Measurements from ENCODE around the gene RFTN1.
"Not testable (repeated sequence)": the region's sequence is repeated elsewhere in the genome, so short reads cannot be mapped to it uniquely, and the experiment has no call there.

Gene RFTN1

DNA sequence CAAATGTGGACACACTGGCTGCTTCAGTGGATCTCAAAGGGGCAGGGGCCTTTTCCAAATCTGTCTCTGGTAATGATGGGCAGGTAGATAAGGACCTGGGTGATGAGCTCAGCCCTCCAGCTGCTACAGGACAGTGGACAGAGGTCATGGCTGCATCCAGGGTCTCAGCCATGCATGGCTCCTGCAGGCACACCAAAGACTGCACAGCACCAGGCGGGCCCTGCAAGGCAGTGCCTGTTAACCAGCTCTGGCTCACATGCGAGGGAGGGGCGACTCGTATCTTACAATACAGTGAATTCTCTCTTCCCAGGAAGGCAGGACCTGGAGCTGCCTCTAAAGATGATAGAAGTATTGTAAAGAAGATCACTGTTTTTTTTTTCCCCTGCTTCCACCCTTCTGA lies 189.8 kb downstream of the RFTN1 start:
- TF ChIP-seq GATA1 (IDR thresholded peaks at IDR 0.05; ENCODE audit: low read depth, low read length) (no peak), POLR2A (IDR thresholded peaks at IDR 0.05; ENCODE audit: low read length) (no peak)
- no peak for DNase-seq

DNA sequence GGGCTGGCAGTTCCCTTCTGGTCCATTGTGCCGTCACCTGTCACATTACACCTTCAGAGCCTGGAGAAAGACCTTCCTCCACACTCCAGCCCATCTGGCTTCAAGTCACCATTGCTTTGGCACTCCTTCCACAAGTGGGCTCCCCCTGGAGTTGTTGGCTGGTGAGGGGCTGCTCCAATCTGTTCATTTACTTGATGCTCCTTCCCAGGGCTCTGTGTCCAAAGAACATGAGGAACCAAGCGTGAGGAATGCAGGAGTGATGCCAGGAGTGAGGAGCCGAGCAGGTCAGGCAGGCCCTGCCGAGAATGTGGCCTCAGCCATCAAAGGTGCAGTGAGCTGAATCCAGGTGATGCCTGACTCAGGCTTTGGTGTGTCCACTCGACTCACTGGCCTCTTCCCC lies 191.3 kb downstream of the RFTN1 start:
- DNase-seq, result no peak
- TF ChIP-seq POLR2A (IDR thresholded peaks at IDR 0.05; ENCODE audit: low read length) (no peak), GATA1 (IDR thresholded peaks at IDR 0.05; ENCODE audit: low read depth, low read length) (no peak)

GRCh38 chr3:16320711-16321110 lies 192.8 kb downstream of the RFTN1 start:
- no peak for TF ChIP-seq GATA1 (IDR thresholded peaks at IDR 0.05; ENCODE audit: low read depth, low read length)
- no peak for TF ChIP-seq POLR2A (IDR thresholded peaks at IDR 0.05; ENCODE audit: low read length)
- DNase-seq, result no peak

DNA sequence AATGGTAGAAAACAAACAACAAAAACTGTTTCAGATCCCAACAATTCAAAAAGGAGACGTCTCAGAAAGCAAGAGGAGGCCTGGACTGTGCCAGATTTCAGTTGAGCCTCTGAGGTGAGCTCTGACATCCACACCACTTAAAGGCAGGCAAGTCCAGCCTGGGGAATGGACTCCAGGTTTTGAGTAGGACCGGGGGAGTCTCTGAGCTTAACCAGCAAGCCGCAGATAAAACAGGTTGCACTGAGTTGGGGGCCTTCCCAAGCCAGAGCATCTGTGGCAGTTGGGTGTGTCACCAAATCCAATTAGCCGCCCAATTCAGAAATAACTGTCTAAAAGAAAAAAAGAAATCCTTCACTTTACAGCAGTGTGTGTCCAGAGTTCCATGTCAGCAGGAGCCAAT lies 193.8 kb downstream of the RFTN1 start:
- TF ChIP-seq POLR2A (IDR thresholded peaks at IDR 0.05; ENCODE audit: low read length) (no peak), GATA1 (IDR thresholded peaks at IDR 0.05; ENCODE audit: low read depth, low read length) (no peak)
- no peak for DNase-seq

DNA sequence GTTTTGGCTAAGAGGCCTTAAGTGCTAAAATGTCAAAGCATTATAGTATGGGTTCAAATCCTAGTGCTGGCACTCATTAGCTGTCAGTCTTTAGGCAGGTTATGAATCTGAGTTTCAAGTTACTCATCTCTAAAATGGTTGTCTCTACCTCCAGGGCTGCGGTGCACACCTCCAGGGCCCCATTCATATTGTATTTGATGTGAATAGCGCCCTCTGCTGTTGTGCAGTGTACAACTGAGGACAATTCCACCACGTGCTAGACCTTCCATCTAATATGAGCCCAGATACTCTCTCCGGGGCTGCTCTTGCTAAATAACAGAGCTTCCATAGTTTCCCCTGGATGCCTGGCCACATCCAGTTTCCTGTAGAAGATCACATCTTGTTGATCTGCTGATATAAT lies 194.2 kb downstream of the RFTN1 start:
- peak; percentile 63 to 68 for DNase-seq
- TF ChIP-seq GATA1 (IDR thresholded peaks at IDR 0.05; ENCODE audit: low read depth, low read length), result no peak
- TF ChIP-seq POLR2A (IDR thresholded peaks at IDR 0.05; ENCODE audit: low read length), result no peak

GRCh38 chr3:16318176-16318575 lies 195.3 kb downstream of the RFTN1 start:
- DNase-seq, result no peak
- TF ChIP-seq GATA1 (IDR thresholded peaks at IDR 0.05; ENCODE audit: low read depth, low read length) (no peak), POLR2A (IDR thresholded peaks at IDR 0.05; ENCODE audit: low read length) (no peak)

GRCh38 chr3:16317561-16317945 lies 195.9 kb downstream of the RFTN1 start:
- TF ChIP-seq POLR2A (IDR thresholded peaks at IDR 0.05; ENCODE audit: low read length) (no peak), GATA1 (IDR thresholded peaks at IDR 0.05; ENCODE audit: low read depth, low read length) (no peak)
- DNase-seq, result no peak

GRCh38 chr3:16316847-16317560 lies 196.5 kb downstream of the RFTN1 start:
- DNase-seq, result no peak
- TF ChIP-seq GATA1 (IDR thresholded peaks at IDR 0.05; ENCODE audit: low read depth, low read length) (no peak), POLR2A (IDR thresholded peaks at IDR 0.05; ENCODE audit: low read length) (no peak)

GRCh38 chr3:16316396-16316795 lies 197.1 kb downstream of the RFTN1 start:
- no peak for DNase-seq
- TF ChIP-seq POLR2A (IDR thresholded peaks at IDR 0.05; ENCODE audit: low read length) (no peak), GATA1 (IDR thresholded peaks at IDR 0.05; ENCODE audit: low read depth, low read length) (no peak)

DNA sequence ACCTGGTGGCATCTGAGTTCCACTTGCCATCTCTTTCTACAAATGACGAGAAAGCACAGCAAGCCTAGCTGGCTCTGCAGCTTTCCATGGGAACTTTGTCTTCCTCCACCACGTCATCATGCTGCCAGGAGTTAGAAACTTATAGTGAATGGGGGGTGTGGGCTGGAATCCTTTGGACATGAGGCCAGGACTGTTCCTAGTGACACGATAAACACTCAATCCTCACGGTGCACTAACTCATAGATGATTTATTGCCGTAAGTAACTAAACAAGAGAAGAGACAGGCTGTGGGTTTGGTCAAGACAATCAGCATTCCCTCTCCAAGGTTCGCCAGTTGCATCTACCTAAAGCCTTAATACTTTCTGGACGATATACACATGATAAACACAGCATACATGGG lies 197.9 kb downstream of the RFTN1 start:
- no peak for DNase-seq
- TF ChIP-seq POLR2A (IDR thresholded peaks at IDR 0.05; ENCODE audit: low read length), result no peak
- no peak for TF ChIP-seq GATA1 (IDR thresholded peaks at IDR 0.05; ENCODE audit: low read depth, low read length)

DNA sequence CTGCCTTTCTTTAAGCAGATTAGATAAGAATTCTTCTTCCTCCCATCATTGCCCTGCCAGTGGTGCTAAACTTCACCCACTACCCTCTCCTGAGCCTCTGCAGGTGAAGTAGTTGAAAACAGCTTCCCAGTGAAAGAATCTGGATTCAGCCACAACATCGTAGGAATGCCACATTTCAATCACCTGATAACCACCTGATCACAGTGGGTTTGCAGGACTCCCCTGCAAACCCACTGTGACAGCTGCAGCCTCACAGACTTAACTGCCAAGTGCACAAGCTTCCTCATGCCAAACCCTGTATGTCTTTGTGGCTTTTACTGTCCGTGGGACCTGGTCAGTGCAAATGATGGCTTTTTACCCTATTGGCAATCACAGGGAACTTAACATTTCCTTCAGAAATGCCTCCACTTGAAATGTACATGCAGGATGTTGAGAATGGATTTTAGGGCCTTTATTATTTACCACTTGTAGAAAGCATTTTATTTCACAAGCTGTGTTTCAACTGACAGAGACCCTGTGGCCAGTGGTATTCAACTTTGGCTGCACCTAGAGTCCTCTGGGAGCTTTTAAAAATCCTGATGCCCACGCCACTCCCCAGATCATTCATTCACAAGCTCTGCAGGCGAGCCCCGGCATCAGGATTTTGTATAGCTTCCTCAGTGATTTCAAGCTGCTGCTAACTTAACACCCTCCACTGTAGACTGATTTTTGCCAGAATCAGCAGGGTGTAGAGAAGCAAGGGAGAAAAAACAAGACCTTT lies 199.4 kb downstream of the RFTN1 start:
- DNase-seq, result no peak
- no peak for TF ChIP-seq POLR2A (IDR thresholded peaks at IDR 0.05; ENCODE audit: low read length)

DNA sequence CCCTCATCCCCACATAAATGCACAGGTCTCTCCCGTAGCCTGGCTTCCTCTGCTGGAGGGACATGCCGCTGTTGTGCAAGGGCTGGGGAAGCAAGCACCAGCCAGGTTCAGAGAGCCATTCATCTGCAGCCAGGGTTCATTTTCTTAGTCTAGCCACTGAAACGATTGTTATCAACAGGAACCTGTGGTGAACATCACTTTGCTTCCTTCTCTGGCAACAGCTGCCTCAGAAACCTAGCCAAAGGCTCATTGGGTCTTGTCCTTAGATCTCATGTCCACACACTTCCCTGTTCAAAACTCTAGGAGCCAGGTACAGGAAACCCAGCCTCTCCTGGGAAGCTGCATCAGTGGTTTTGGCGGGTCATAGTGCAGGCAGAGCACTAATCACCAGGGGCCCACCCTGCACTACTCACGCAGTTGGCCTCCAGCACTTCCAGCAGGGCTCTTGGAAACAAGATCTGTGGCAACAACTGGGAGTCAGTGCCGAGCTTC lies 201.5 kb downstream of the RFTN1 start:
- no peak for DNase-seq
- TF ChIP-seq POLR2A (IDR thresholded peaks at IDR 0.05; ENCODE audit: low read length) (no peak), GATA1 (IDR thresholded peaks at IDR 0.05; ENCODE audit: low read depth, low read length) (no peak)

DNA sequence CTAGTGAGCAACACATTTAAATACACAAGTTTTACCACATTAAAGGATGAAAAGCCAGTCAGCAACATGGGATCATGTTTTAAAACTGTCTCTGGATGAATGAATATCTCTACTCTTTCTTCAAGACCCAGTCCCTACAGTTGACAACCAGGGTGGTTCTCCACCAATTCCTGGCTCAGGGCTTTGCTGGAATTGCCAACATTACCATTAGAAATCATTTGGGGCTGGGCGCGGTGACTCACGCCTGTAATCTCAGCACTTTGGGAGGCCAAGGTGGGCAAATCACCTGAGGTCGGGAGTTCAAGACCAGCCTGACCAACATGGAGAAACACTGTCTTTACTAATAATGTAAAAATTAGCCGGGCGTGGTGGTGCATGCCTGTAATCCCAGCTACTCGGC lies 203.0 kb downstream of the RFTN1 start:
- not testable (repeated sequence) for DNase-seq

- no peak for TF ChIP-seq GATA1 (IDR thresholded peaks at IDR 0.05; ENCODE audit: low read depth, low read length)
- no peak for TF ChIP-seq POLR2A (IDR thresholded peaks at IDR 0.05; ENCODE audit: low read length)
- peak in 1 of 2 experiments; percentile 6 for DNase-seq
Measured at GRCh38 chr3:16309558-16309957, 203.9 kb downstream of the RFTN1 start.

GRCh38 chr3:16308727-16309126 lies 204.8 kb downstream of the RFTN1 start:
- TF ChIP-seq POLR2A (IDR thresholded peaks at IDR 0.05; ENCODE audit: low read length), result no peak
- TF ChIP-seq GATA1 (IDR thresholded peaks at IDR 0.05; ENCODE audit: low read depth, low read length), result no peak
- no peak for DNase-seq
